GM19455 (cell line): ENCODE results near the gene C21orf58.

Source experiments
- ATAC-seq: cut with Tn5 transposase; IDR thresholded peaks from one replicate; pipeline ENCODE4 v1.9.1; 2021; ENCODE audit not compliant: unreplicated experiment

The C21orf58 gene

GRCh38 chr21:46297338-46298271 lies 26.1 kb downstream of the C21orf58 start:
- no peak for ATAC-seq

DNA sequence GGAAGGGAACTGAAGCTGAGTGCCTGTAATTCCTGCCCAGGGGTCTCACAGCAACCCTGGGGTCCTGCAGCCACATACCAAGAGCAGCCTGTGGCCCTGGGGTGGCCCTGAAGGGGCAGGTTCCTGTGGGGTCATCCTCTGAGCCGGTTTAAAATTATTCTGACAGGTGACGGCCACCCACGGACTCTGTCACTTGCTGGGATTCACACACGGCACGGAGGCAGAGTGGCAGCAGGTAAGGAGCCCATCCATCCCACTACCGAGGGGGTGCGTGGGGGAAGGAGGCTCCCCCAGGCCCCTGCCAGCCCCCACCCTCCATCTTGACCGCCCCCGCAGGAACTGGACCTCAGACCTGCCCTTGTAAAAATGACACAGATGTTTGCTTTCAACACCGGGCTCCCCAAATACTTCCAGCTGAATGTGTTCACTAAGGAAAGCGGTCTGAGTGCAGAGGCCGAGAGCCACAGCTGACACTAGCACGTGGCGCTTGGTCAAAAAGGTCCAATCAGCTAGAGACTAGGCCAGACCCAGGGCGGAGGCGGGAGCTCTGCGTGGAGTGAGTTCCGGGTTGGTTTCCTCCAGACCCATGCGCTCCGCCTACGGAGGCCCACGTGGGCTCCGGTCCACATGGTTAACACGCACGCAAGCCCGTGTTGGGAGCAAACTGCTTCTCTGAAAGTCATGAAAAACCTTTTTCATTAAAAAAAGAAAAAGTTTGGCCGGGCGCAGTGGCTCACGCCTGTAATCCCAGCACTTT lies 27.5 kb downstream of the C21orf58 start:
- peak; percentile 85 for ATAC-seq

DNA sequence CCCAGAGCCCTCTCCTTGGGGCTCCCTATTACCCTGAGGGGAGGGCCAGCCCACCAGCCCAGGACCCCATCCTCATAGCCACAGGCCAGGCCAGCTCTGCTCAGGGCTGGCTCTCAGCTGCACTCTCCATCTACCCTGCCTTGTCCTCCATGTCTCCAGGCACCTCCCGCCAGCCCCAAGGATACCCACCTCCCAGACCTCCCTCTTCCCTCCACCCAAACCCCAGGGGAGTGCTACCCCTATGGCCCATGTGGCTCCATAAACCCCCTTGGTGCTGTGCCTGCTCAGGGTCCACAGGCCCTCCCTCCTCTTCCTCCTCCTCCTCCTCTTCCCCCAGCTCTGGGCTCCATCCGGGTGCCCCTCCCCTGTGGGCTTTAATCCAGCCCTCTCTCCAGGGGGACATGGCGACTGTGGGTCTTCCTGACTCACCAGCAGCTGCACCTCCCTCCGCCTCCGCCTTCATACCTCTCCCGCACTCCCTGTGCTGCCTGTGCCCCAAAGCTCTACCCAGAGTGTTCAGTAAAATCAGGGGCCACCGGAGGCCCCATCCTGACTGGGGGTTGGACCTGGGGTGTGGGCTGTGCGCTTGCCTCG lies 28.4 kb downstream of the C21orf58 start:
- ATAC-seq, result no peak

- ATAC-seq, result no peak
These were observed 29.0 kb downstream of the C21orf58 start for GRCh38 chr21:46294647-46295176.

DNA sequence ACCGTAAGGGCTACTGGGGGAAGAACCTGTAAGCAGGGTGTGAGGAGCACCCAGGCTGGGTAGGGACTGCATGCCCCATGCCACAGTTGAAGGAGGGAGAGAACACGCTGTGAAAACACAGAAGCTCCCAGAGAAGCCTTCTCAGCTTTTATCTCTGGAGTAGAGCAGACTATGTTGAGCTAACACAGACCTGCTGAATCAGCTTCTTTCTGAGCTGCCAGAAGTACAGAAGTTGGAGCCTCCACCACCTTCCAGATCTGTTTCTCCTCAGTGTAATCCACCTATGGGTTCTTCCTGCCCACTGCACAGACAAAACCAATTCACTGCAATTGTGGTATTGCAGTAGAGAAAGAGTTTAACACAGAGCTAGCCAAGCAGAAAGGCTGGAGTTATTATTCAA lies 32.1 kb downstream of the C21orf58 start:
- no peak for ATAC-seq

DNA sequence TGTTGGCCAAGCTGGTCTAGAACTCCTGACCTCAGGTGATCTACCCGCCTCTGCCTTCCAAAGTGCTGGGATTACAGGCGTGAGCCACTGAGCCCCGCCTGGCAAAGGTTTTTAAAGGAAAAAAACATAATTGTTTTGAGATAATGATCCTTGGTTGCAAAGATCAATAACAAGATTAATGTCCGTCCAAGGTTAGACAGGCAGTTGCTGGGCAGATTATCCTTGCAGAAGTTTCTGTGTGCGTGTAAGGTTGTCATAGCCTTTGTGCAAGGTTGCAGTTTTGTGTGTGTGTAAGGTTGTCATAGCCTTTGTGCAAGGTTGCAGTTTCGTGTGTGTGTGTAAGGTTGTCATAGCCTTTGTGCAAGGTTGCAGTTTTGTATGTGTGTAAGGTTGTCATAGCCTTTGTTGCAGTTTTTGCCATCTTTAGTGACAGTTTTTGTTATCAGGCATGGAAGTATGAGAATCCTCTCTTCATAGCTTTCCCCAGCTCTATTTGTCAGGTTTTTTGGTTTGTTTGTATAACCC lies 34.0 kb downstream of the C21orf58 start:
- ATAC-seq, result no peak

DNA sequence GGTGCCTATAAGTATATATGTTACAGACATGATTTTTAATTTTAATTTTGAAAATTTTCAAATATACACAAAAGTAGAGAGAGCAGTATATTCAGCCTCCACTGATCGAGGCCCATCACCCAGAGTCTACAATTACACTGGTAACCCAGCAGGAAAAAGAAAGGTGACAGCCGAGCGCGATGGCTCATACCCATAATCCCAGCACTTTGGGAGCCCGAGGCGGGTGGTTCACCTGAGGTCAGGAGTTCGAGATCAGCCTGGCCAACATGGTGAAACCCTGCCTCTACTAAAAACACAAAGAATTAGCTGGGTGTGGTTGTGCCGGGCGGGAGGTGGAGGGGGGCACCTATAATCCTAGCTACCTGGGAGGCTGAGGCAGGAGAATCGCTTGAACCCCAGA lies 36.1 kb downstream of the C21orf58 start:
- no peak for ATAC-seq

- ATAC-seq, result peak; percentile 6
These were observed 37.0 kb downstream of the C21orf58 start for GRCh38 chr21:46286648-46287002.

- ATAC-seq, result peak; percentile 83
These were observed 37.7 kb downstream of the C21orf58 start, which contains the start of gene YBEY for GRCh38 chr21:46285761-46286647. TSS of gene YBEY (plus strand) at chr21:46286342. CDS start at chr21:46286914, 572 bp downstream.

- ATAC-seq, result no peak
These were observed 38.4 kb downstream of the C21orf58 start, which contains the start of gene MCM3AP for GRCh38 chr21:46285206-46285661. TSS of gene MCM3AP (minus strand) at chr21:46285611. CDS start at chr21:46285286, 325 bp downstream.

GRCh38 chr21:46284733-46285132 lies 38.9 kb downstream of the C21orf58 start:
- no peak for ATAC-seq

- ATAC-seq, result no peak
These were observed 39.5 kb downstream of the C21orf58 start for GRCh38 chr21:46284077-46284644.

- ATAC-seq, result no peak
These were observed 48.8 kb downstream of the C21orf58 start for GRCh38 chr21:46274797-46275390.

GRCh38 chr21:46273341-46273740 lies 50.3 kb downstream of the C21orf58 start:
- ATAC-seq, result no peak

GRCh38 chr21:46269466-46269865 lies 54.2 kb downstream of the C21orf58 start:
- ATAC-seq, result no peak

DNA sequence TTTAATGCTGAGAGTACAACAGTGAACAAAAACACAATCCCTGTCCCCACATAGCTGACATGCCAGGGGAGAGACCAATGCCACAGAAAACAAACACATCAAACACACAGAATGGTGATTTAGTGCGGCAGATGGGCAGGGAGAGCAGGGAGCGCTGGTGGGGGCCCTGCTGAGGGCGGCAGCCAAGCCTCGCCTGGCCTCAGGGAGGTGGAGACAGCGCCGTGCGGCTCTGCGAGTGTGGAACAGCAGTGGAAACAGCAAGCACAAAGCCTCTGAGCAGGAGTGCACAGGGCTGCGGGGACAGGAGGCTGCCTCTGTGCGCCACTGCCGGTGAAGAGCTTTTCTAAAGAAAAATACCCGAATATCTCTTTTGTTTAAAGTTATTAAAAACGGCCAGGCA lies 55.3 kb downstream of the C21orf58 start:
- no peak for ATAC-seq

GRCh38 chr21:46266946-46267345 lies 56.7 kb downstream of the C21orf58 start:
- ATAC-seq, result no peak

DNA sequence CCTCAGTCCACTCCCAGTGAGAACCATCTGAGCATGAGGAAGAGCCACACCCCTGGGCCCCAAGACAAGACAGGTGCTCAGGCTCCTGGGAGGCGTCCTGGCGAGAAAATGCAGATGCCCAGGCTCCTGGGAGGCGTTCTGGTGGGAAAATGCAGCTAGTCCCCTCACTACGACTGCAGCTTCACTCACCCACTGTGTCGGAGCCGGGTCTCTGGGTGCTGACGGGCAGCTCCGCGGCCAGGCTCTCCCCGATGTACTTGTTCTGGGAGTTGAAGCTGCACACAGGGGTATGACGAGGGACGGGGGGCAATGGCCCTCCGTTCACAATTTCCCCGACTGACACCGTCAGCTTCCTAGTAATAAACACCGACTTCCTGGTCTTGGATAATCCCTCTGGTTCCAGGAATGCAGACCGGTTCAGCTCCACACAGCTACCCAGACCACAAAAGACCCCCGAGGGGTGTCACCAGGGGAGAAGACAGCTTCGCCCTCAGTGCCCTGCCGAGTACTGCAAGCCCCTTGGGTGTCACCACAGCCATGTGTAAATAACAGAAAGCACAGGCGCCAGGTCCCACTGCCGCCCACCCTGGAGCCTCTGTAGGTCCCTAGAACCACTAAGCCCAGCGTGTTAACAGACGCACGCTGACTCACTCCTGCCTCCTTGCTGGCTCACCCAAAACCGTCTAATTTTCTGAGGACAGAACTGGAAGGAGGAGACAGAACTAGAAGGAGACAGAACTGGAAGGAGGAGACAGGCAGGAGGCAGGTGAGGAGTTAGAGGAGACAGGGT lies 57.7 kb downstream of the C21orf58 start:
- no peak for ATAC-seq
